ENCODE results near the gene APCDD1. TPM values are rescaled to one million over a fixed set of nuclear protein-coding genes. Genes with fewer than 3 reads are reported as not detected.

The APCDD1 gene
- total and polyA plus RNA-seq, 2 experiments from 2014 or later: 69.6 to 114 TPM

GRCh38 chr18:10408131-10408530 is 46.3 kb upstream of the APCDD1 start:
- Histone ChIP-seq H3K79me2 (no peaks in the 10 kb centered on the region), H3K27ac (no peak overlapping the region), H3K4me3 (no peak overlapping the region), H3K27me3 (no peaks in the 10 kb centered on the region), H3K36me3 (replicated peaks; ENCODE audit: insufficient read depth, low read depth) (no peaks in the 10 kb centered on the region), H3K4me2 (no peak overlapping the region), H4K20me1 (ENCODE audit: insufficient read depth, poor library complexity, severe bottlenecking) (no peaks in the 10 kb centered on the region), H3K4me1 (ENCODE audit: insufficient read depth) (peaks cover 14% of the 10 kb centered on the region), H3K9me2 (replicated peaks; ENCODE audit: insufficient read depth) (no peaks in the 10 kb centered on the region), H3K9me3 (ENCODE audit: low read depth) (no peaks in the 10 kb centered on the region), H2AFZ (no peak overlapping the region)
- TF ChIP-seq EZH2phosphoT487 (IDR thresholded peaks at IDR 0.05; ENCODE audit: low read depth, severe bottlenecking, unreplicated experiment) (no peak), CTCF (IDR thresholded peaks at IDR 0.05; ENCODE audit: poor library complexity) (no peak), EZH2 (IDR thresholded peaks at IDR 0.05; ENCODE audit: borderline replicate concordance) (no peak)
- 76% methylated on average over 7 of the region's 7 CpGs for WGBS (ENCODE audit: low lambda C conversion rate, missing lambda C conversion rate)
- no peak for DNase-seq (ENCODE audit: low spot score)

DNA sequence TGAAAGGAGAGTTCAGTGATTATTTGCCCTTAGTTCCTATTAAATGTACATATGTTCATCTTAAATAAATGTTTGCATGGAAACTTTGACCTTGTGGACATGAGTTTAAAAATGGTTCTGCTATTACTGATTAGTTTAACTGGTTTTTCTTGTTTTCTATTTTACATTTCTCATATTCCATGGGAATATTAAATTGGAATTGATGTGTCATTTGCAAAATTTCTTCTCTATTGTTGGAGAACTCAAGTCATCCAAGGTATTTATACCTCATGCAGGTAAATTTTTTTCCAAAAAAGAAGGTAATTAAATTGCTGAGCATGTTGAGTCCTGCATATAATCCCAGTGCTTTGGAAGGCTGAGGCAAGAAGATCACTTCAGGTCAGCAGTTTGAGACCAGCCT is 45.4 kb upstream of the APCDD1 start:
- peaks cover 10% of the 10 kb centered on the region for H3K4me1 ChIP-seq (ENCODE audit: insufficient read depth)
- H4K20me1 ChIP-seq (ENCODE audit: insufficient read depth, poor library complexity, severe bottlenecking): no peaks in the 10 kb centered on the region
- no peaks in the 10 kb centered on the region for H3K36me3 ChIP-seq (replicated peaks; ENCODE audit: insufficient read depth, low read depth)
- H3K9me3 ChIP-seq (ENCODE audit: low read depth): no peaks in the 10 kb centered on the region
- TF ChIP-seq CTCF (IDR thresholded peaks at IDR 0.05; ENCODE audit: poor library complexity) (no peak), EZH2phosphoT487 (IDR thresholded peaks at IDR 0.05; ENCODE audit: low read depth, severe bottlenecking, unreplicated experiment) (no peak), EZH2 (IDR thresholded peaks at IDR 0.05; ENCODE audit: borderline replicate concordance) (no peak)
- H3K27ac ChIP-seq: no peak overlapping the region
- H3K4me3 ChIP-seq: no peak overlapping the region
- H3K27me3 ChIP-seq: no peaks in the 10 kb centered on the region
- H3K4me2 ChIP-seq: no peak overlapping the region
- H3K79me2 ChIP-seq: no peaks in the 10 kb centered on the region
- no peaks in the 10 kb centered on the region for H3K9me2 ChIP-seq (replicated peaks; ENCODE audit: insufficient read depth)
- no peak for DNase-seq (ENCODE audit: low spot score)
- no peak overlapping the region for H2AFZ ChIP-seq

- Histone ChIP-seq H3K9me2 (replicated peaks; ENCODE audit: insufficient read depth) (no peaks in the 10 kb centered on the region), H2AFZ (no peak overlapping the region), H3K79me2 (no peaks in the 10 kb centered on the region), H3K4me3 (no peak overlapping the region), H4K20me1 (ENCODE audit: insufficient read depth, poor library complexity, severe bottlenecking) (no peaks in the 10 kb centered on the region), H3K27me3 (no peaks in the 10 kb centered on the region), H3K27ac (no peak overlapping the region), H3K36me3 (replicated peaks; ENCODE audit: insufficient read depth, low read depth) (no peaks in the 10 kb centered on the region), H3K4me2 (no peak overlapping the region), H3K4me1 (ENCODE audit: insufficient read depth) (no peaks in the 10 kb centered on the region), H3K9me3 (ENCODE audit: low read depth) (no peaks in the 10 kb centered on the region)
- TF ChIP-seq EZH2 (IDR thresholded peaks at IDR 0.05; ENCODE audit: borderline replicate concordance) (no peak), EZH2phosphoT487 (IDR thresholded peaks at IDR 0.05; ENCODE audit: low read depth, severe bottlenecking, unreplicated experiment) (no peak), CTCF (IDR thresholded peaks at IDR 0.05; ENCODE audit: poor library complexity) (no peak)
- WGBS (ENCODE audit: low lambda C conversion rate, missing lambda C conversion rate): 80% methylated on average over 11 of the region's 11 CpGs
- DNase-seq (ENCODE audit: low spot score): no peak
These were observed 43.7 kb upstream of the APCDD1 start for GRCh38 chr18:10410472-10411308.

Data from hepatocyte (in vitro differentiated cells).